Body of pancreas (tissue), 4 donors: ENCODE measurements around the gene ST6GALNAC3. TPM values are rescaled to one million over a fixed set of nuclear protein-coding genes. Genes with fewer than 3 reads are reported as not detected.

Experiments
- ATAC-seq: fragments of 150-250 bp; one replicate; pipeline ENCODE4 v1.9.1; 2016
- DNase-seq, 4 donors: peaks; one replicate each; pipeline ENCODE4 v3.0.0-alpha.2; 2019
- H3K27ac ChIP-seq, 4 donors: fragments of 200-600 bp; sonication (generic); 1 replicate in 3 of 4; 2 replicates in 1 of 4; pipeline versions ENCODE4 v1.5.1 to v1.6.1; 2016 to 2019; ENCODE audit warnings: mild to moderate bottlenecking in 1 of 4, mixed read lengths in 1 of 4, moderate library complexity in 1 of 4
- H3K27me3 ChIP-seq, 2 donors: fragments of 200-600 bp; sonication (generic); one replicate each; pipeline ENCODE4 v1.6.0; 2016; ENCODE audit warnings: mild to moderate bottlenecking in 1 of 2
- H3K36me3 ChIP-seq, 2 donors: fragments of 200-600 bp; sonication (generic); replicated peaks in 1 of 2; 2 replicates each; pipeline ENCODE4 v1.5.1; 2016; ENCODE audit warnings: low read depth in 2 of 2; ENCODE audit not compliant: insufficient read depth in 1 of 2
- H3K4me1 ChIP-seq: fragments of 200-600 bp; sonication (generic); one replicate; pipeline ENCODE4 v1.6.0; 2016
- H3K4me3 ChIP-seq, 2 donors: fragments of 200-600 bp; sonication (generic); 1 replicate in 1 of 2; 2 replicates in 1 of 2; pipeline ENCODE4 v1.5.1; 2016 to 2019
- H3K9me3 ChIP-seq, 3 donors: fragments of 200-600 bp; sonication (generic); 1 replicate in 2 of 3; 2 replicates in 1 of 3; pipeline ENCODE4 v1.5.1; 2016
- POLR2A ChIP-seq, 3 donors: fragments of 450-650 bp; IDR thresholded peaks; one replicate each; pipeline ENCODE4 v1.6.1; 2016; ENCODE audit warnings: antibody characterized with exemption in 3 of 3, mild to moderate bottlenecking in 2 of 3
- WGBS, 2 donors: methylation state at CpG; one replicate each; pipeline ENCODE4 v1.1.5; 2017; 5-methylcytosine and 5-hydroxymethylcytosine counted together
- intact Hi-C: fragments of 100-400 bp; cut with DNase I; formaldehyde crosslinking; loops from one replicate; pipeline ENCODE4 v1.15.1; 2023
- total RNA-seq, 2 donors: library from RNA; depleted of rRNA; stranded (reverse); fragments of >200 nt; gene quantifications; one replicate each; pipeline ENCODE4 v1.1.0, GENCODE V29; 2016
- TF ChIP-seq, protein P1 (sequence below), 7 experiments: fragments of 450-650 bp in 4 of 7; fragments of 200-600 bp in 3 of 7; sonication (generic) in 3 of 7; IDR thresholded peaks; one replicate each; pipeline ENCODE4 v1.5.1; 2016 to 2019; ENCODE audit warnings: antibody characterized with exemption in 7 of 7

The ST6GALNAC3 gene
- total RNA-seq, 2 donors from 2014 or later, result 1.3 to 2.3 TPM

GRCh38 chr1:76508871-76509270 lies 434.3 kb downstream of the ST6GALNAC3 start:
- no peak for ATAC-seq
- H3K27me3 ChIP-seq, result no peaks in the 10 kb centered on the region
- no peak overlapping the region for H3K27ac ChIP-seq
- WGBS, 2 donors, result 78 to 85% methylated on average over 3 of the region's 3 CpGs
- H3K4me1 ChIP-seq, result no peaks in the 10 kb centered on the region
- H3K36me3 ChIP-seq, result no peaks in the 10 kb centered on the region
- no peak overlapping the region for H3K4me3 ChIP-seq
- no peaks in the 10 kb centered on the region for H3K9me3 ChIP-seq
- TF ChIP-seq POLR2A (IDR thresholded peaks at IDR 0.05), result no peak
- TF ChIP-seq, protein P1, sequence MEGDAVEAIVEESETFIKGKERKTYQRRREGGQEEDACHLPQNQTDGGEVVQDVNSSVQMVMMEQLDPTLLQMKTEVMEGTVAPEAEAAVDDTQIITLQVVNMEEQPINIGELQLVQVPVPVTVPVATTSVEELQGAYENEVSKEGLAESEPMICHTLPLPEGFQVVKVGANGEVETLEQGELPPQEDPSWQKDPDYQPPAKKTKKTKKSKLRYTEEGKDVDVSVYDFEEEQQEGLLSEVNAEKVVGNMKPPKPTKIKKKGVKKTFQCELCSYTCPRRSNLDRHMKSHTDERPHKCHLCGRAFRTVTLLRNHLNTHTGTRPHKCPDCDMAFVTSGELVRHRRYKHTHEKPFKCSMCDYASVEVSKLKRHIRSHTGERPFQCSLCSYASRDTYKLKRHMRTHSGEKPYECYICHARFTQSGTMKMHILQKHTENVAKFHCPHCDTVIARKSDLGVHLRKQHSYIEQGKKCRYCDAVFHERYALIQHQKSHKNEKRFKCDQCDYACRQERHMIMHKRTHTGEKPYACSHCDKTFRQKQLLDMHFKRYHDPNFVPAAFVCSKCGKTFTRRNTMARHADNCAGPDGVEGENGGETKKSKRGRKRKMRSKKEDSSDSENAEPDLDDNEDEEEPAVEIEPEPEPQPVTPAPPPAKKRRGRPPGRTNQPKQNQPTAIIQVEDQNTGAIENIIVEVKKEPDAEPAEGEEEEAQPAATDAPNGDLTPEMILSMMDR (IDR thresholded peaks at IDR 0.05), result no peak
- intact Hi-C loops, result no loop called here
- no peak for DNase-seq

DNA sequence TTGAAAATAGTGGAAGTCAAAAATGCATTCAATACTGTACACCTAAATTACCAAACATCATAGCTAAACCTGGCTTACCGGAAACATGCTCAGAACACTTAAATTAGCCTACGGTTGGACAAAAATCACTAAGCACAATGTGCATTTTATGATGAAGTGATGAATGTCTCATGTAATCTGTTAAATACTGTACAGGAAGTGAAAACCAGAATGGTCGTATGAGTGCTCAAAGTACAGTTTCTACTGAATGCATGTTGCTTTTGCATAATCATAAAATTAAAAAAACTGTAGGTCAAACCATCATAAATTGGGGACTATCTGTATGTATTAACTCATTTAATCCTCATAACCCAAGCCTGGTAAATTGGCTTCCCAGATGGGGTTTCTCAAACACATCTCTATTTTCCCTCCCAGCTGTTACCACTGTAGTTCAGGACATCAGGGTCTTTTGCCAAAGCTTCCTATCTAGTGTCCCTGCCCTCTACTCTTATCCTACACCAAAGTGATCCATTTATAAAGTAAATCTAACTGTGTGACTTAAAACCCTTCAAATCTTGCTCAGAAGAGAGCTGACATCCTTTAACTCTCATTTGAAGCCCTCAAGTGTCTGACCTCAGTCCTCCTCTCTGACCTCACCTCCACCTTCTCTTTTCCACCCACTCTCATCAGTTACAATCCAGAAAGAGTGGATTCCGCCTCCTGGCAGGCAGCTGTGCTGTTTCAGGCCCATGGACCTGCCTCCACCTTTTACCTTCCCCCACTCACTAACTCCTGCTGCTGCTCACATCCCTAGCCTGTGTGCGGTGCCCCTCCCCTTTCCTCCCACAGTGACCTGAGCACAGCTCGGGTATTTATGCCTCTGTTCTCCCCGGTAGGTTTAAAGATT lies 436.4 kb downstream of the ST6GALNAC3 start:
- no peak for TF ChIP-seq POLR2A (IDR thresholded peaks at IDR 0.05)
- TF ChIP-seq, protein P1 (IDR thresholded peaks at IDR 0.05), result no peak

GRCh38 chr1:76511558-76512179 lies 437.1 kb downstream of the ST6GALNAC3 start:
- H3K27ac ChIP-seq, result no peak overlapping the region
- no peaks in the 10 kb centered on the region for H3K27me3 ChIP-seq
- intact Hi-C loops, result no loop called here
- ATAC-seq (no peak), DNase-seq (no peak)
- no peaks in the 10 kb centered on the region for H3K9me3 ChIP-seq
- no peak overlapping the region for H3K4me3 ChIP-seq
- no peaks in the 10 kb centered on the region for H3K36me3 ChIP-seq
- WGBS, 2 donors, result 51 to 65% methylated on average over 5 of the region's 5 CpGs
- TF ChIP-seq, protein P1 (IDR thresholded peaks at IDR 0.05), result no peak
- TF ChIP-seq POLR2A (IDR thresholded peaks at IDR 0.05), result no peak
- no peaks in the 10 kb centered on the region for H3K4me1 ChIP-seq

More for the DNA sequence above, 436.4 kb downstream of the ST6GALNAC3 start:
- no peak for ATAC-seq
- intact Hi-C loops, result no loop called here
- Histone ChIP-seq H3K4me1 (no peaks in the 10 kb centered on the region), H3K36me3 (no peaks in the 10 kb centered on the region), H3K4me3 (no peak overlapping the region), H3K27me3 (no peaks in the 10 kb centered on the region), H3K27ac (no peak overlapping the region), H3K9me3 (no peaks in the 10 kb centered on the region)
- WGBS, 2 donors, result 47 to 54% methylated on average over 7 of the region's 7 CpGs
- no peak for DNase-seq

DNA sequence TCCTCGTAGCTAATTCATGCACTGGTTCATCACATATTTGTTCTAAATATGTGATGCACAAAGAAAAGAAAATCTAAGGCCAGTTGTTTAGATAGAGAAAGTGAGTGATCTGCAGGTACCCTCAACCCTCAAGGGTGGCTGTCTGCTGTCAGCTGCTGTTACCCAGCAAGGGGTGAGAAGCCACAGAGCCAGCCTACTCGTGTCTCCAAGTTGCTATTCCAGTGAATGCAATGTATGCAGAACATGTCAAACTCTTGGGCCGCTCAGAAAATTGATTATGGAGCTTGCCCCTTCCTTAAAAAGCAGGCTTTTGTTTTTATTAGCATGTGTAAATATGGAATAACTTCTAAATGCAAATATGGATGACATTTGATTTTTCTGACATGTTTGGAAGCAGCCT lies 456.4 kb downstream of the ST6GALNAC3 start:
- Histone ChIP-seq H3K4me3 (no peak overlapping the region), H3K4me1 (no peaks in the 10 kb centered on the region), H3K27me3 (no peaks in the 10 kb centered on the region), H3K36me3 (no peaks in the 10 kb centered on the region), H3K27ac (no peak overlapping the region), H3K9me3 (no peaks in the 10 kb centered on the region)
- ATAC-seq (no peak), DNase-seq (no peak)
- intact Hi-C loops, result no loop called here
- 32 to 67% methylated on average over 3 of the region's 3 CpGs for WGBS, 2 donors
- TF ChIP-seq, protein P1 (IDR thresholded peaks at IDR 0.05), result no peak
- TF ChIP-seq POLR2A (IDR thresholded peaks at IDR 0.05), result no peak
